BJ (cell line): ENCODE results near the gene CROT. TPM values are rescaled to one million over a fixed set of nuclear protein-coding genes. Genes with fewer than 3 reads are reported as not detected.
A peak's percentile ranks its signal among the peaks of the same experiment; 100 is the strongest.

Source experiments
- CTCF ChIA-PET: fragments of 350-600 bp; formaldehyde crosslinking; extraction: SDS; loops from one replicate; lab custom pipeline; 2021; ENCODE audit warnings: antibody characterized with exemption, inconsistent platforms; lab: Yijun Ruan, JAX
- POLR2A ChIA-PET: fragments of 300-600 bp; sonication (Branson Sonifier 250); formaldehyde crosslinking; extraction: SDS; loops from one replicate; lab custom pipeline; 2021; ENCODE audit warnings: antibody characterized with exemption; lab: Charles Lee
- DNase-seq: peaks from one replicate; pipeline ENCODE4 v3.0.0-alpha.2; 2011; ENCODE audit warnings: low read depth
- H3K27me3 ChIP-seq: 2 replicates; pipeline ENCODE4 v1.6.0; 2011; ENCODE audit warnings: low read length; ENCODE audit not compliant: control insufficient read depth, insufficient read depth
- H3K36me3 ChIP-seq: 2 replicates; pipeline ENCODE4 v1.5.1; 2011; ENCODE audit warnings: low read length; ENCODE audit not compliant: control insufficient read depth, insufficient read depth
- H3K4me3 ChIP-seq: 2 replicates; pipeline ENCODE4 v1.5.1; 2011; ENCODE audit warnings: low read depth, mild to moderate bottlenecking, control low read depth, low read length
- polyA plus RNA-seq: library from polyadenylated mRNA; depleted of rRNA; stranded (reverse); fragments of >200 nt; gene quantifications from 2 replicates; pipeline ENCODE4 v1.2.3, GENCODE V29; 2011
- TF ChIP-seq, protein P1 (sequence below): IDR thresholded peaks from 2 replicates; pipeline ENCODE4 v1.5.1; 2011; ENCODE audit warnings: low read depth, mild to moderate bottlenecking, control low read depth, inconsistent platforms, low read length, moderate library complexity; ENCODE audit not compliant: insufficient read depth

CROT gene
- polyA plus RNA-seq, 1 experiment = 4.6 TPM

DNA sequence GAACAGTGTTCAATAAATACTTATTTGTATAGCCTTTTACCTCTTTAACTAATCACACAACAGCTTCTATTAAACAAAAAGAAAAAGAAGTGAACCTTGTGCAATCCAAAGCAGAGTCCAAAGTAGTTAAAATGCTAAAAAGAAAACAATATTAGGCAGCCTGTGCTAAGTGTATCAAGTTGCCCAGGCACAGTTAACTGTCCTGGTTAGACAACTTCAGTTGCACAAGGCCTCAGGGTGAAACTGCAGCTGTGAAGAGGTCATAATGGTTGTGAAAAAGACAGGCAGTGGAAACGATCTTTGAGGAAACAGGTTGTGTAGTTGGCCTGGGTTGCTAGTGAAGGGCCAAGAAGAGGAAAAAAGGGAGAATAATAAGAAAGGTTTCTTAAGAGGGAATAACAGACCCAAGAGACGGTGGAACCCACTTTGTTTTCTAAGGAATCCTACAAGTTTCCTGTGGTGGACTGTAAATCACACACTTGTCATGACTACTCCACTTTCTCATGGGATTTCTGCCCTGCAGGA, 6.0 kb upstream of the CROT start:
- peaks cover 4% of the 10 kb centered on the region for H3K36me3 ChIP-seq
- H3K27me3 ChIP-seq = no peaks in the 10 kb centered on the region
- DNase-seq = no peak
- TF ChIP-seq, protein P1, sequence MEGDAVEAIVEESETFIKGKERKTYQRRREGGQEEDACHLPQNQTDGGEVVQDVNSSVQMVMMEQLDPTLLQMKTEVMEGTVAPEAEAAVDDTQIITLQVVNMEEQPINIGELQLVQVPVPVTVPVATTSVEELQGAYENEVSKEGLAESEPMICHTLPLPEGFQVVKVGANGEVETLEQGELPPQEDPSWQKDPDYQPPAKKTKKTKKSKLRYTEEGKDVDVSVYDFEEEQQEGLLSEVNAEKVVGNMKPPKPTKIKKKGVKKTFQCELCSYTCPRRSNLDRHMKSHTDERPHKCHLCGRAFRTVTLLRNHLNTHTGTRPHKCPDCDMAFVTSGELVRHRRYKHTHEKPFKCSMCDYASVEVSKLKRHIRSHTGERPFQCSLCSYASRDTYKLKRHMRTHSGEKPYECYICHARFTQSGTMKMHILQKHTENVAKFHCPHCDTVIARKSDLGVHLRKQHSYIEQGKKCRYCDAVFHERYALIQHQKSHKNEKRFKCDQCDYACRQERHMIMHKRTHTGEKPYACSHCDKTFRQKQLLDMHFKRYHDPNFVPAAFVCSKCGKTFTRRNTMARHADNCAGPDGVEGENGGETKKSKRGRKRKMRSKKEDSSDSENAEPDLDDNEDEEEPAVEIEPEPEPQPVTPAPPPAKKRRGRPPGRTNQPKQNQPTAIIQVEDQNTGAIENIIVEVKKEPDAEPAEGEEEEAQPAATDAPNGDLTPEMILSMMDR = no peak
- POLR2A ChIA-PET = no interaction called here
- no peak overlapping the region for H3K4me3 ChIP-seq
- CTCF ChIA-PET = interaction anchor here (1.0 kb wide), 1 partner anchor 76 kb away, joined by 5 read pairs; no protein-coding TSS in a partner anchor

DNA sequence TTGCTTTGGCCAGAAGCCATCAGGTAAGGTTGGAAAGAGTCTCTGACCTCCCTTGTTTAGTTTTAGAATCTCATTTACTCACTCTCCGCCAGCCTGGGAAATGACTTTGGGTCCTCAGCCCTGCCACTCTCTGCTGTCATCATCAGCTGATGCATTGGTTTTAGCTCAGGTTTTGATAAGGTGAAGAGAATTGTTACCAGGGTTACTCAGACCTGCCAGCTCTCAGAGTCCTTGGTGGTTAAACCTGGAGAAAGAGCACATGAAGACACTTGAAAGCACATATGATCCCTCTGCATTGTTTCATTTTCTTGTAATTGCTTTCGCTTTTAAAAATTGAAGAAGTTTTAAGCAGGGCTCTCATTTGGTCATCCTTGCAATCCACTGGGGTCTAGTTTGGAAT, 4.0 kb upstream of the CROT start:
- H3K27me3 ChIP-seq = no peaks in the 10 kb centered on the region
- ChIA-PET POLR2A (no interaction called here), CTCF (no interaction called here)
- H3K36me3 ChIP-seq = peaks cover 4% of the 10 kb centered on the region
- no peak for DNase-seq
- TF ChIP-seq, protein P1 = no peak
- H3K4me3 ChIP-seq = no peak overlapping the region

DNA sequence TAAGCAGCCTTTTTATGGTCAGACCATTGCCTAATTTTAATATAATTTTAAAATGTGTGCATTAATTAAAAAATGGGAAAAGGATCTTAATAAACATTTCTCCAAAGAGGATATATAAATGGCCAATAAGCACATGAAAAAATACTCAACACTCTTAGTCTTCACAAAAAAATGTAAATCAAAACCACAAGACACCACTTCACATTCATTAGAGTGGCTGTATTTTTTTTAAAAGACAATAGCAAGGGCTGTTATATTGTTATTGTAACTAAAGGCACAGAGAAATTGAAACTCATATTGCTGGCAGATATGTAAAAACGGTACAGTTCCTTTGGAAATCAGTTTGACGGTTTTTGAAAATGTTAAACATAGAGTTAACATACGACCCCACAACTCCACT, 3.2 kb upstream of the CROT start:
- H3K27me3 ChIP-seq = no peaks in the 10 kb centered on the region
- H3K36me3 ChIP-seq = peaks cover 4% of the 10 kb centered on the region
- ChIA-PET POLR2A (no interaction called here), CTCF (no interaction called here)
- no peak for DNase-seq
- TF ChIP-seq, protein P1 = no peak
- no peak overlapping the region for H3K4me3 ChIP-seq

DNA sequence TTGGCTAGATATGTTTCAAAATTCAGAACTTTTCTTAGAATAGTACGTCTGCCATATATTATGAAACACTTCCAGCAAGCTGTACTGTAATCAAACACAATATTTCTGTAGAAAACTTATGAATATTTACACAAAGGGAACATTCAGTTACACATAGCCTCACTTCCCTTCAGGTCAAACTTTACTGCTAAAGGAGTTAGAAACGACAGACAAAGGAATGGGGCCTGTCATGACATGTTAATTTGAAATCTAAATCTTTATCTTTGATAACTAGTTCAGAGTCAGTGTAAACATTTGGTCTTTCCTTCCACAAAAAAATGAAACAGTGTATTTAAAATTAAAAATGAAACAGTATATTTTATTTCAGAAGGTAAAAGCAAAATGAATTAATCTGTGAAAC, 1.0 kb upstream of the CROT start:
- Histone ChIP-seq H3K36me3 (peaks cover 4% of the 10 kb centered on the region), H3K27me3 (no peaks in the 10 kb centered on the region), H3K4me3 (peak overlapping the region; percentile 59)
- TF ChIP-seq, protein P1 = no peak
- ChIA-PET POLR2A (no interaction called here), CTCF (no interaction called here)
- no peak for DNase-seq

DNA sequence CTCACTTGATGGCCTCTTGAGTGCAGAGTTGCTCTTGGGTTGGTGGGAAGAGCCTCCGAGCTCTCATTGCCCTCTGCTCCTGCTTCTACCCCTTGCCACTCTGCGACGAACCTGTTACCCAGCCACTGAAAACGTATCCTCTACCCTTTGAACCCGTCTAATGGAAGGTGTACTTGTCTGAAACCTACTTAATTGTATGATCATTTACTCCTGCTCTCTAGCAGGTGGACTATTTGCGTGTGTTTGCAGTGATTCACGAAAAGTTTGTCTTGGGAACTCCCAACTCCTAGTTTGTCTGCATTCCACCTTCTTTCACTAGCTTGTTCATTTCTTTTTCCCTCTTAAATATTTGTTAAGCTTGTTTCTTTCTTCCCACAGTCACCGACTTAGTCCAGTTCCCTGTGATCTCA, 503 bp downstream of the CROT start:
- CTCF ChIA-PET = interaction anchor here (1.0 kb wide), 1 partner anchor 25 kb away, joined by 3 read pairs; no protein-coding TSS in a partner anchor
- H3K27me3 ChIP-seq = no peaks in the 10 kb centered on the region
- H3K36me3 ChIP-seq = peaks cover 3% of the 10 kb centered on the region
- peak overlapping the region; percentile 59 for H3K4me3 ChIP-seq
- POLR2A ChIA-PET = no interaction called here
- DNase-seq = no peak
- TF ChIP-seq, protein P1 = no peak
